K562 (cell line): ENCODE measurements around the gene KLK1. TPM values are rescaled to one million over a fixed set of nuclear protein-coding genes. Genes with fewer than 3 reads are reported as not detected.

ENCODE experiments used
- BRF2 ChIP-seq: IDR thresholded peaks from 3 replicates; pipeline ENCODE4 v1.6.1; 2011; ENCODE audit warnings: borderline replicate concordance, mild to moderate bottlenecking; ENCODE audit not compliant: insufficient read length, insufficient read depth
- FOXA3 ChIP-seq, 2 experiments: fragments of 450-650 bp in 1 of 2; sonication (generic) in 1 of 2; formaldehyde crosslinking; IDR thresholded peaks in 1 of 2; conservative IDR thresholded peaks in 1 of 2; 2 replicates each; pipeline versions ENCODE4 v1.4.0 to v1.8.0; 2020 to 2022; ENCODE audit warnings: mild to moderate bottlenecking in 2 of 2, missing genetic modification reagents in 1 of 2
- HNRNPH1 ChIP-seq: fragments of 200-400 bp; formaldehyde crosslinking; optimal IDR thresholded peaks from 2 replicates; pipeline ENCODE3; 2017; ENCODE audit warnings: low read depth, mild to moderate bottlenecking, low read length, moderate library complexity
- MEF2A ChIP-seq: IDR thresholded peaks from 2 replicates; pipeline ENCODE4 v1.6.1; 2011; ENCODE audit warnings: low read depth, mild to moderate bottlenecking, low read length, moderate library complexity; ENCODE audit not compliant: control insufficient read depth
- PPARD ChIP-seq: fragments of 250-450 bp; sonication (Bioruptor Pico); IDR thresholded peaks from 2 replicates; pipeline ENCODE4 v1.8.0; 2022; ENCODE audit warnings: inconsistent platforms, mild to moderate bottlenecking, moderate library complexity
- TAF1 ChIP-seq: IDR thresholded peaks from 2 replicates; pipeline ENCODE4 v1.6.1; 2011; ENCODE audit warnings: mild to moderate bottlenecking, low read length, moderate library complexity; ENCODE audit not compliant: insufficient read depth, control insufficient read depth, severe bottlenecking; ENCODE audit errors: extremely low read depth
- ZNF212 ChIP-seq: fragments of 450-650 bp; formaldehyde crosslinking; IDR thresholded peaks from 2 replicates; pipeline ENCODE4 v1.4.0; 2020; ENCODE audit warnings: mild to moderate bottlenecking
- ZNF263 ChIP-seq: sonication (generic); formaldehyde crosslinking; IDR thresholded peaks from 2 replicates; pipeline ENCODE4 v1.8.0; 2022; ENCODE audit warnings: mild to moderate bottlenecking, missing genetic modification reagents, borderline replicate concordance
- ZNF280B ChIP-seq: fragments of 250-450 bp; sonication (Bioruptor Pico); IDR thresholded peaks from 2 replicates; pipeline ENCODE4 v1.5.1; 2021; ENCODE audit warnings: mild to moderate bottlenecking
- ZNF408 ChIP-seq: fragments of 250-450 bp; sonication (Bioruptor Pico); IDR thresholded peaks from 2 replicates; pipeline ENCODE4 v1.4.0; 2020; ENCODE audit warnings: low read depth, mild to moderate bottlenecking, moderate library complexity
- polyA plus RNA-seq, 8 experiments: library from polyadenylated mRNA; depleted of rRNA in 4 of 8; stranded (reverse) in 5 of 8; unstranded in 3 of 8; fragments of >200 nt; fragmentation: Nextera tagmentation in 2 of 8; fragmentation: Illumina TruSeq in 1 of 8; extraction: Ambion mirVana in 2 of 8; extraction: Trizol in 1 of 8; gene quantifications; 2 replicates each; pipeline versions ENCODE4 v1.2.1 to v1.2.3, GENCODE V29; 2011 to 2014; ENCODE audit warnings: inconsistent platforms in 1 of 8, missing spikeins in 1 of 8
- total RNA-seq, 7 experiments: library from RNA; depleted of rRNA in 6 of 7; stranded (reverse); fragments of >200 nt in 6 of 7; fragmentation: Illumina TruSeq in 2 of 7; extraction: Trizol in 2 of 7; gene quantifications; 2 replicates each; pipeline versions ENCODE4 v1.2.1 to v1.2.3, GENCODE V29; 2011 to 2021; ENCODE audit warnings: low replicate concordance in 1 of 7

Gene KLK1
- total and polyA plus RNA-seq, 9 of the 15 experiments (the other 6 are each of a cell fraction or from before 2014, with no cell fraction given): 0.87 to 15.4 (median 9.1) TPM

- no peak for TF ChIP-seq ZNF280B (CRISPR knock-in tag)
- no peak for TF ChIP-seq BRF2
- no peak for TF ChIP-seq PPARD (CRISPR knock-in tag)
- 0 out of 2 replicates have a peak, but pooled peaks have one; percentile 65 for TF ChIP-seq ZNF212
- peak; percentile 7; the same call in 1 of the 2 replicates for TF ChIP-seq ZNF263 (CRISPR knock-in tag)
- TF ChIP-seq ZNF408 (CRISPR knock-in tag): no peak
- 0 out of 4 replicates have a peak, but pooled peaks of 1 of the 2 experiments have one; percentile 33 for TF ChIP-seq FOXA3 (CRISPR knock-in tag; conservative IDR thresholded peaks at IDR 0.05 in 1 of 2, IDR thresholded peaks at IDR 0.05 in 1 of 2)
- no peak for TF ChIP-seq MEF2A
- TF ChIP-seq TAF1: no peak
- TF ChIP-seq HNRNPH1: no peak
- TF ChIP-seq, all 486 proteins: peak for 40
These were observed 5.4 kb downstream of the KLK1 start (continued) for GRCh38 chr19:50817941-50818858.
